LNCaP clone FGC (cell line): ENCODE results near the gene EPB41L5.
A peak's percentile ranks its signal among the peaks of the same experiment; 100 is the strongest.

Experiments used
- DNase-seq: peaks from one replicate; pipeline ENCODE4 v3.0.0-alpha.2; 2011; ENCODE audit warnings: low read depth
- H3K4me3 ChIP-seq: 2 replicates; pipeline ENCODE4 v1.5.1; 2011; ENCODE audit warnings: mild to moderate bottlenecking, low read depth, low read length, control low read depth
- CTCF ChIP-seq: IDR thresholded peaks from 2 replicates; pipeline ENCODE4 v1.5.1; 2012; ENCODE audit warnings: mild to moderate bottlenecking; ENCODE audit not compliant: control insufficient read depth, insufficient read depth; ENCODE audit errors: extremely low read depth

EPB41L5 gene

GRCh38 chr2:120227111-120227991, 214.5 kb downstream of the EPB41L5 start:
- H3K4me3 ChIP-seq, result no peak overlapping the region
- TF ChIP-seq CTCF, result no peak
- DNase-seq, result no peak

DNA sequence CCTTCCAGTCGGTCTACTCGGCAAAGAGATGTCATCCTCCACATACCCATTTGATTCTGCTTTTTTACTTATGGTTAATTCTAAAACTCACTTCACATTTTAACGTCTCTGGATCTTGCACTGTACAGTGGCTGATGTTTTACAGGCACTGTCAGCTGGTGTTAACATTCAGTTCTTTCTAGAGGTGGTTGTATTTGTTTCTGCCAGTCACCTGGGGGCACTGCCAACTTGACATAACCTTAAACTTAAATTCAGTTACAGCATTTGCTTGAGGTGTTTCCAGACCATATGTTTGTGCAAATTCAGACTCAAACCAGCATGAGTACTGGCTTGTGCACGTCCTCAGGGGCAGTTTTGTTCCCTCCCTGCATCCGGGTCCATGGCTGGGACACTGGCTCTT, 215.6 kb downstream of the EPB41L5 start:
- no peak overlapping the region for H3K4me3 ChIP-seq
- TF ChIP-seq CTCF, result peak; percentile 43
- peak; percentile 56 for DNase-seq
